Measurements from ENCODE around the gene CABP2.
"Not testable (repeated sequence)": the region's sequence is repeated elsewhere in the genome, so short reads cannot be mapped to it uniquely, and the experiment has no call there.

CABP2 gene

DNA sequence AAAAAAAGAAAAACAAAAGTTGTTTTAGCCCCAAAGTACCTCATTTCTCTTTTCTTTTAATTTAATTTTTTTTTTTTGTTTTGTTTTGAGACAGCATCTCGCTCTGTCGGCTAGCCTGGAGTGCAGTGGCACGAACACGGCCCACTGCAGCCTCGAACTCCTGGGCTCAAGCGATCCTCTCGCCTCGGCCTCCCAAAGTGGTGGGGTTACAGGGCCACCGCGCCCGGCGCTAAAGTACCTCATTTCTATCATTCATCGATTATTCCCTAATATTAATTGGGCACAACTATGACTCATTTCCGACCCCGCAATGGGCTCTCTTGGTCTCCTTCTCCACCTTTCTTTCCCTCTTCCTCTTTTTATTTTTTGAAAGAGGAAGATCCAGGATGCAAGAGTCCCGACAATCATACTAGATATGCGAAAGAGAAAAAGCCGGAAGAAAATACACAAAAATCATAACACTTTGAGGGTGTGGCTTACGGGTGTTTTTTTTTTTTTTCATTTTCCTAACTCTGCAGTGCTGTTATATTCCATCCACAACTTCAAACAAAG, 40.9 kb downstream of the CABP2 start:
- no peak for DNase-seq (ENCODE audit: extremely low read depth in 1 of 2, low read depth in 1 of 2)

DNA sequence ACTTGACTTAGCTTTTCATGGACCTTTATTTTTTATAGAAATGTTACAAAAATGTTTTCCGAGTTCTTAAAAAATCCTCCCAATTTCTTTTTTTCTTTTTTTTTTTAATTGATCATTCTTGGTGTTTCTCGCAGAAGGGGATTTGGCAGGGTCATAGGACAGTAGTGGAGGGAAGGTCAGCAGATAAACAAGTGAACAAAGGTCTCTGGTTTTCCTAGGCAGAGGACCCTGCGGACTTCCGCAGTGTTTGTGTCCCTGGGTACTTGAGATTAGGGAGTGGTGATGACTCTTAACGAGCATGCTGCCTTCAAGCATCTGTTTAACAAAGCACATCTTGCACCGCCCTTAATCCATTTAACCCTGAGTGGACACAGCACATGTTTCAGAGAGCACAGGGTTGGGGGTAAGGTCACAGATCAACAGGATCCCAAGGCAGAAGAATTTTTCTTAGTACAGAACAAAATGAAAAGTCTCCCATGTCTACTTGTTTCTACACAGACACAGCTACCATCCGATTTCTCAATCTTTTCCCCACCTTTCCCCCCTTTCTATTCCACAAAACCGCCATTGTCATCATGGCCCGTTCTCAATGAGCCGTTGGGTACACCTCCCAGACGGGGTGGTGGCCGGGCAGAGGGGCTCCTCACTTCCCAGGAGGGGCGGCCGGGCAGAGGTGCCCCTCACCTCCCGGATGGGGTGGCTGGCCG, 45.7 kb downstream of the CABP2 start:
- not testable (repeated sequence) for DNase-seq (ENCODE audit: extremely low read depth in 1 of 2, low read depth in 1 of 2)

DNA sequence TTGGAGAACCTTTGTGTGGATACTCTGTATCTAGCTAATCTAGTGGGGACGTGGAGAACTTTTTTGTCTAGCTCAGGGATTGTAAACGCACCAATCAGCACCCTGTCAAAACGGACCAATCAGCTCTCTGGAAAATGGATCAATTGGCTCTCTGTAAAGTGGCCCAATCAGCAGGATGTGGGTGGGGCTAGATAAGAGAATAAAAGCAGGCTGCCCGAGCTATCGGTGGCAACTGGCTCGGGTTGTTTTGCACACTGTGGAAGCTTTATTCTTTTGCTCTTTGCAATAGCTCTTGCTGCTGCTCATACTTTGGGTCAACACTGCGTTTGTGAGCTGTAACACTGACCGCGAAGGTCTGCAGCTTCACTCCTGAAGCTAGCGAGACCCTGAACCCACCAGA, 46.6 kb downstream of the CABP2 start:
- not testable (repeated sequence) for DNase-seq (ENCODE audit: extremely low read depth in 1 of 2, low read depth in 1 of 2)

DNA sequence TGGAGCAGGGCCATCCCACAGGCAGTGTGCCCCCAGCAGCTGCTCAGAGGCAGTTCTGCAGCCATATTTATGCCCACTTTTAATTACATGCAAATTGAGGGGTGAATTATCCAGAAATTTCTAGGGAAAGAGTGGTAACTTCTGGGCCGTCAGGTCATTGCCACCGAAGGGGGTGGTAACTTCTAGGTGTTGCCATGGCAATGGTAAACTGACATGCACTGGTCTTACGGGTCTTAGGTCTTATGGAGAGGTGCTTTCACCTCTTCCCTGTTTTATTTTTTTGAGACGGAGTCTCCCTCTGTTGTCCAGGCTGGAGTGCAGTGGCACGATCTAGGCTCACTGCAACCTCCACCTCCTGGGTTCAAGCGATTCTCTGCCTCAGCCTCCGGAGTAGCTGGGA, 50.4 kb downstream of the CABP2 start:
- no peak for DNase-seq (ENCODE audit: extremely low read depth in 1 of 2, low read depth in 1 of 2)

DNA sequence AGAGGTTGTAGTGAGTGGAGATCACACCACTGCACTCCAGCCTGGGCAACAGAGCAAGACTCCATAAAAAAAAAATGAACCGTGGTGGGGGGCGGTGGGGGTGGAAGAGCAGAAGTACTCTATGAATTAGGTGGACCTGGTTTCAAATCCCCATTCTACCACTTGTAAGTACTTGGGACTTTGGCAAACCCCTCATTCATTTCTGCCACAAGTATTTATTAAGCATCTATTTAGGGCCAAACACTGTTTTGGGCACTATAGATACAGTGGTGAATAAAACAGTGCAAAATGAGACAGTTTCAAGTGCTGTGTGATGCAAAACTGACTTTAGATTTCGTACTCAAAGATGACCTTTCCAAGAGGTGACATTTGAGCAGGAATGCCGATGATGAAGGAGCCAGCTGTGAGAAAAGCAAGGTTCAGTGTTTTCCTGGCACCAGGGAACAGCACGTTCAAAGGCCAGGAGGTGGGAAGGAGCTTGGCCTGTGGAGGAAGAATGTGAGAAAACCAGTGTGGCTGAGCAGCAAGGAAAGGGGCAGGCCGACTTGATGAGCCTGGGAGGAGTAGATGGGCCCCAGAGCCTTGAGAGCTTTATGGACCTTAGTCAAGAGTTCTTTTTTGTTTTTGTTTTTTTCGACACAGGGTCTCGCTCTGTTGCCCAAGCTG, 52.8 kb downstream of the CABP2 start:
- no peak for DNase-seq (ENCODE audit: extremely low read depth in 1 of 2, low read depth in 1 of 2)

DNA sequence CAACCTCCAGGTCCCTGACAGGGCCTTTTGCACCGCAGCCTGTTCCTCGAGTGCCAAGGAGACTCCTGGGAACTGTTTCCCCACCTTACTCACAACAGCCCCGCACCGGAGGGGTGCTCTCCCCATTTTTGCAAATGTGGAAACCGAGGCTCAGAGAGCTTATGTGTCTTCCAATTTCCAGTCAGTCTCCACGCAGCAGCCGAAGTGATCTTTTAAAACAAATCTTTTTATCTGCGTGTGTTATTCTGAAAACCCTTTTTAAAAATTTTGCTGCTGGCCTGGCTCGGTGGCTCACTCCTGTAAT, 53.8 kb downstream of the CABP2 start:
- no peak for DNase-seq (ENCODE audit: extremely low read depth in 1 of 2, low read depth in 1 of 2)
